ENCODE measurements around the gene VAMP5. TPM values are rescaled to one million over a fixed set of nuclear protein-coding genes. Genes with fewer than 3 reads are reported as not detected.

Gene VAMP5
- total and polyA plus RNA-seq, 9 of the 15 experiments (the other 6 are each of a cell fraction or from before 2014, with no cell fraction given), result 0.54 to 1.9 (median 1.5) TPM; not detected in 2

- TF ChIP-seq ZNF395 (CRISPR knock-in tag; IDR thresholded peaks at IDR 0.05) (no peak), SFPQ (IDR thresholded peaks at IDR 0.05; ENCODE audit: low read depth, low read length) (no peak), EZH2 (IDR thresholded peaks at IDR 0.05; ENCODE audit: borderline replicate concordance, low read depth, low read length) (no peak)
- Histone ChIP-seq H3K27me3 (ENCODE audit: control insufficient read depth in 2 of 2, insufficient read depth in 2 of 2, low read length in 2 of 2) (no peaks in the 10 kb centered on the region), H3K79me2 (ENCODE audit: control insufficient read depth, insufficient read depth, low read length) (peaks cover 48% of the 10 kb centered on the region), H3K27ac (ENCODE audit: extremely low read depth, low read depth, low read length) (no peak overlapping the region), H3K9me3 (replicated peaks; ENCODE audit: control insufficient read depth, insufficient read depth, low read depth, low read length) (no peaks in the 10 kb centered on the region), H3K9me1 (ENCODE audit: control insufficient read depth, insufficient read depth, low read length) (no peaks in the 10 kb centered on the region), H3K4me2 (ENCODE audit: insufficient read depth, low read length) (no peak overlapping the region), H2AFZ (ENCODE audit: low read depth, low read length) (no peak overlapping the region), H3K9ac (ENCODE audit: insufficient read depth in 1 of 2, low read depth in 2 of 2, low read length in 2 of 2) (no peak overlapping the region), H3K4me3 (no peak overlapping the region), H3K36me3 (ENCODE audit: control insufficient read depth, insufficient read depth, low read length) (peaks cover 88% of the 10 kb centered on the region), H4K20me1 (replicated peaks; ENCODE audit: control insufficient read depth, insufficient read depth, low read length) (no peaks in the 10 kb centered on the region; the same call in 1 of the 2 replicates), H3K4me1 (replicated peaks in 1 of 2; ENCODE audit: control insufficient read depth in 2 of 2, insufficient read depth in 2 of 2, low read length in 2 of 2) (peaks cover 0 to 7% of the 10 kb centered on the region in 2 experiments; a peak in 2 of 5 replicates)
- in situ Hi-C loops (cut with MboI) (no loop called here), intact Hi-C loops (cut with micrococcal nuclease) (no loop called here)
- 82% methylated on average over 1 of the region's 1 CpG for WGBS (ENCODE audit: insufficient coverage, low coverage, missing lambda C conversion rate)
- CTCF ChIA-PET (ENCODE audit: low intra/inter-chr PET ratio), result no interaction called here
- FAIRE-seq (no peak), ATAC-seq (no peak), DNase-seq (ENCODE audit: extremely low read depth in 1 of 4, low spot score in 3 of 4) (no peak)
- no TSS peak for BruUV-seq (replicated peaks)
- POLR2A ChIA-PET, result interaction anchor here (0.6 to 1.8 kb wide), 4 partner anchors 10 to 30 kb away, joined by 3 to 5 read pairs (median 4); no protein-coding TSS in a partner anchor
These were observed 37.1 kb downstream of the VAMP5 start for GRCh38 chr2:85621338-85621737.

Measured in K562 (cell line).